HG03064 (cell line): ENCODE measurements around the gene PITRM1.
"Not testable (repeated sequence)": the region's sequence is repeated elsewhere in the genome, so short reads cannot be mapped to it uniquely, and the experiment has no call there.

Experiments used
- ATAC-seq: cut with Tn5 transposase; IDR thresholded peaks from one replicate; pipeline ENCODE4 v1.9.1; 2021; ENCODE audit warnings: low read depth; ENCODE audit not compliant: unreplicated experiment

PITRM1 gene

GRCh38 chr10:3172446-3173170 lies at the start of gene PITRM1:
Gene PITRM1, minus strand, starts transcription at chr10:3172782. Its CDS starts 10 bp downstream, at chr10:3172772.
- peak; percentile 97 for ATAC-seq

- no peak for ATAC-seq
Observed at GRCh38 chr10:3222068-3222467, 49.5 kb upstream of the PITRM1 start.

GRCh38 chr10:3221601-3222000 lies 49.0 kb upstream of the PITRM1 start:
- not testable (repeated sequence) for ATAC-seq

- ATAC-seq = no peak
Observed at GRCh38 chr10:3220853-3221252, 48.3 kb upstream of the PITRM1 start.

- not testable (repeated sequence) for ATAC-seq
Observed at GRCh38 chr10:3219021-3219628, 46.5 kb upstream of the PITRM1 start.

- ATAC-seq = no peak
Observed at GRCh38 chr10:3217853-3218252, 45.3 kb upstream of the PITRM1 start.

GRCh38 chr10:3217301-3217700 lies 44.7 kb upstream of the PITRM1 start:
- no peak for ATAC-seq

- no peak for ATAC-seq
Observed at GRCh38 chr10:3215153-3215775, 42.7 kb upstream of the PITRM1 start.

- ATAC-seq = no peak
Observed at GRCh38 chr10:3213758-3214515, 41.4 kb upstream of the PITRM1 start.

- no peak for ATAC-seq
Observed at GRCh38 chr10:3213208-3213607, 40.6 kb upstream of the PITRM1 start.

GRCh38 chr10:3210251-3210877 lies 37.8 kb upstream of the PITRM1 start:
- ATAC-seq = no peak

- no peak for ATAC-seq
Observed at GRCh38 chr10:3208481-3209406, 36.2 kb upstream of the PITRM1 start.

- no peak for ATAC-seq
Observed at GRCh38 chr10:3207351-3207750, 34.8 kb upstream of the PITRM1 start.

GRCh38 chr10:3206511-3207157 lies 34.1 kb upstream of the PITRM1 start:
- ATAC-seq = no peak

GRCh38 chr10:3203972-3204371 lies 31.4 kb upstream of the PITRM1 start:
- no peak for ATAC-seq

- ATAC-seq = no peak
Observed at GRCh38 chr10:3203016-3203811, 30.6 kb upstream of the PITRM1 start.

GRCh38 chr10:3201796-3202195 lies 29.2 kb upstream of the PITRM1 start:
- ATAC-seq = no peak

- no peak for ATAC-seq
Observed at GRCh38 chr10:3199488-3199887, 26.9 kb upstream of the PITRM1 start.
